Subcutaneous abdominal adipose tissue (tissue), 5 donors: ENCODE data around the gene GPAT2.
"Not testable (repeated sequence)": the region's sequence is repeated elsewhere in the genome, so short reads cannot be mapped to it uniquely, and the experiment has no call there.

ENCODE experiments used
- H3K27ac ChIP-seq: one replicate; pipeline ENCODE4 v1.7.0; 2013; ENCODE audit warnings: low read depth, mild to moderate bottlenecking, inconsistent platforms, low read length, moderate library complexity
- H3K27me3 ChIP-seq, 5 donors: one replicate each; pipeline ENCODE4 v1.7.0; 2013; ENCODE audit warnings: low read length in 5 of 5, inconsistent platforms in 1 of 5; ENCODE audit not compliant: control insufficient read depth in 5 of 5, insufficient read depth in 4 of 5
- H3K36me3 ChIP-seq, 5 donors: one replicate each; pipeline ENCODE4 v1.7.0; 2013; ENCODE audit warnings: low read length in 5 of 5; ENCODE audit not compliant: control insufficient read depth in 5 of 5, insufficient read depth in 5 of 5
- H3K4me1 ChIP-seq, 5 donors: one replicate each; pipeline ENCODE4 v1.7.0; 2013; ENCODE audit warnings: low read length in 5 of 5, mild to moderate bottlenecking in 3 of 5, moderate library complexity in 1 of 5; ENCODE audit not compliant: control insufficient read depth in 5 of 5, insufficient read depth in 5 of 5
- H3K4me3 ChIP-seq, 5 donors: one replicate each; pipeline ENCODE4 v1.7.0; 2013; ENCODE audit warnings: low read length in 5 of 5, low read depth in 1 of 5
- H3K9ac ChIP-seq, 5 donors: one replicate each; pipeline ENCODE4 v1.7.0; 2013; ENCODE audit warnings: low read length in 5 of 5, mild to moderate bottlenecking in 4 of 5, moderate library complexity in 3 of 5
- H3K9me3 ChIP-seq, 5 donors: one replicate each; pipeline ENCODE4 v1.7.0; 2013; ENCODE audit warnings: low read length in 5 of 5; ENCODE audit not compliant: control insufficient read depth in 5 of 5
- donor health status: healthy.
- donor health status: healthy.
- donor health status: healthy.
- donor health status: healthy.
- donor health status: healthy.

The GPAT2 gene

GRCh38 chr2:96071977-96072491 is 37.3 kb upstream of the GPAT2 start:
- not testable (repeated sequence) for H3K27ac ChIP-seq, H3K9me3 ChIP-seq, H3K27me3 ChIP-seq, H3K36me3 ChIP-seq, H3K4me3 ChIP-seq, H3K9ac ChIP-seq, H3K4me1 ChIP-seq

- H3K9me3 ChIP-seq, H3K4me1 ChIP-seq, H3K9ac ChIP-seq, H3K36me3 ChIP-seq, H3K4me3 ChIP-seq, H3K27ac ChIP-seq, H3K27me3 ChIP-seq: not testable (repeated sequence)
These were observed 36.6 kb upstream of the GPAT2 start for GRCh38 chr2:96071087-96071976.

GRCh38 chr2:96070351-96070750 is 35.6 kb upstream of the GPAT2 start:
- H3K27ac ChIP-seq, H3K9ac ChIP-seq, H3K4me3 ChIP-seq, H3K27me3 ChIP-seq, H3K9me3 ChIP-seq, H3K36me3 ChIP-seq, H3K4me1 ChIP-seq: not testable (repeated sequence)

GRCh38 chr2:96069878-96070277 is 35.2 kb upstream of the GPAT2 start:
- H3K9me3 ChIP-seq, result not testable (repeated sequence)

GRCh38 chr2:96067902-96068581 is 33.3 kb upstream of the GPAT2 start:
- not testable (repeated sequence) for H3K9me3 ChIP-seq, H3K9ac ChIP-seq, H3K4me3 ChIP-seq, H3K4me1 ChIP-seq, H3K27ac ChIP-seq, H3K27me3 ChIP-seq, H3K36me3 ChIP-seq

More at GRCh38 chr2:96069878-96070277, 35.2 kb upstream of the GPAT2 start:
- H3K36me3 ChIP-seq, H3K27ac ChIP-seq, H3K4me1 ChIP-seq, H3K27me3 ChIP-seq, H3K9ac ChIP-seq, H3K4me3 ChIP-seq: not testable (repeated sequence)

- not testable (repeated sequence) for H3K27ac ChIP-seq, H3K9ac ChIP-seq, H3K9me3 ChIP-seq, H3K27me3 ChIP-seq, H3K4me3 ChIP-seq, H3K36me3 ChIP-seq, H3K4me1 ChIP-seq
These were observed 32.5 kb upstream of the GPAT2 start for GRCh38 chr2:96067098-96067660.

GRCh38 chr2:96066511-96066910 is 31.8 kb upstream of the GPAT2 start:
- not testable (repeated sequence) for H3K27ac ChIP-seq, H3K27me3 ChIP-seq, H3K4me1 ChIP-seq

GRCh38 chr2:96065954-96066353 is 31.2 kb upstream of the GPAT2 start:
- not testable (repeated sequence) for H3K4me1 ChIP-seq, H3K27ac ChIP-seq, H3K4me3 ChIP-seq, H3K36me3 ChIP-seq, H3K9ac ChIP-seq, H3K9me3 ChIP-seq, H3K27me3 ChIP-seq

More at GRCh38 chr2:96066511-96066910, 31.8 kb upstream of the GPAT2 start:
- H3K9me3 ChIP-seq, H3K36me3 ChIP-seq, H3K4me3 ChIP-seq, H3K9ac ChIP-seq: not testable (repeated sequence)

- Histone ChIP-seq H3K27ac (no peak overlapping the region), H3K9me3 (no peaks in the 10 kb centered on the region), H3K4me3 (no peak overlapping the region), H3K4me1 (peaks cover 0 to 1% (median 0%) of the 10 kb centered on the region in 5 donors), H3K9ac (peak overlapping the region in 1 of 5 donors; percentile 30), H3K27me3 (no peaks in the 10 kb centered on the region), H3K36me3 (no peaks in the 10 kb centered on the region)
These were observed 30.7 kb upstream of the GPAT2 start for GRCh38 chr2:96065381-96065930.

GRCh38 chr2:96064760-96065159 is 30.0 kb upstream of the GPAT2 start:
- H3K27ac ChIP-seq, H3K4me1 ChIP-seq, H3K9ac ChIP-seq, H3K36me3 ChIP-seq, H3K27me3 ChIP-seq, H3K4me3 ChIP-seq, H3K9me3 ChIP-seq: not testable (repeated sequence)
